ENCODE data around the gene ARID5B. TPM values are rescaled to one million over a fixed set of nuclear protein-coding genes. Genes with fewer than 3 reads are reported as not detected.

ARID5B gene
- polyA plus RNA-seq, 1 donor from 2014 or later = 2.1 TPM

GRCh38 chr10:61921143-61921542, 19.6 kb downstream of the ARID5B start:
- H3K9me2 ChIP-seq (ENCODE audit: insufficient read depth, low read length) = no peaks in the 10 kb centered on the region
- no peaks in the 10 kb centered on the region for H3K79me2 ChIP-seq (replicated peaks; ENCODE audit: insufficient read depth, low read length)
- TF ChIP-seq MXI1 (conservative IDR thresholded peaks at IDR 0.05; ENCODE audit: poor library complexity, severe bottlenecking) (no peak), RAD21 (conservative IDR thresholded peaks at IDR 0.05) (no peak), TAF1 (IDR thresholded peaks at IDR 0.05; ENCODE audit: low read depth) (no peak), POLR2AphosphoS5 (IDR thresholded peaks at IDR 0.05) (no peak), REST (IDR thresholded peaks at IDR 0.05; ENCODE audit: borderline replicate concordance) (no peak), EZH2 (IDR thresholded peaks at IDR 0.05; ENCODE audit: borderline replicate concordance, insufficient read depth, low read length, poor library complexity, severe bottlenecking) (no peak), SMC3 (conservative IDR thresholded peaks at IDR 0.05; ENCODE audit: poor library complexity) (no peak), EP300 (conservative IDR thresholded peaks at IDR 0.05; ENCODE audit: poor library complexity, severe bottlenecking) (no peak)
- TF ChIP-seq, protein P1, sequence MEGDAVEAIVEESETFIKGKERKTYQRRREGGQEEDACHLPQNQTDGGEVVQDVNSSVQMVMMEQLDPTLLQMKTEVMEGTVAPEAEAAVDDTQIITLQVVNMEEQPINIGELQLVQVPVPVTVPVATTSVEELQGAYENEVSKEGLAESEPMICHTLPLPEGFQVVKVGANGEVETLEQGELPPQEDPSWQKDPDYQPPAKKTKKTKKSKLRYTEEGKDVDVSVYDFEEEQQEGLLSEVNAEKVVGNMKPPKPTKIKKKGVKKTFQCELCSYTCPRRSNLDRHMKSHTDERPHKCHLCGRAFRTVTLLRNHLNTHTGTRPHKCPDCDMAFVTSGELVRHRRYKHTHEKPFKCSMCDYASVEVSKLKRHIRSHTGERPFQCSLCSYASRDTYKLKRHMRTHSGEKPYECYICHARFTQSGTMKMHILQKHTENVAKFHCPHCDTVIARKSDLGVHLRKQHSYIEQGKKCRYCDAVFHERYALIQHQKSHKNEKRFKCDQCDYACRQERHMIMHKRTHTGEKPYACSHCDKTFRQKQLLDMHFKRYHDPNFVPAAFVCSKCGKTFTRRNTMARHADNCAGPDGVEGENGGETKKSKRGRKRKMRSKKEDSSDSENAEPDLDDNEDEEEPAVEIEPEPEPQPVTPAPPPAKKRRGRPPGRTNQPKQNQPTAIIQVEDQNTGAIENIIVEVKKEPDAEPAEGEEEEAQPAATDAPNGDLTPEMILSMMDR (IDR thresholded peaks at IDR 0.05; ENCODE audit: poor library complexity, severe bottlenecking) = no peak
- no peaks in the 10 kb centered on the region for H3K36me3 ChIP-seq (ENCODE audit: insufficient read depth, low read length)
- no peak overlapping the region for H2AFZ ChIP-seq (ENCODE audit: low read depth, low read length)
- H3K9me3 ChIP-seq (ENCODE audit: low read length) = no peaks in the 10 kb centered on the region
- no peak overlapping the region for H3K4me2 ChIP-seq (ENCODE audit: low read length)
- H3K27me3 ChIP-seq (ENCODE audit: insufficient read depth, low read depth, low read length) = no peaks in the 10 kb centered on the region
- no peak overlapping the region for H3K27ac ChIP-seq (ENCODE audit: low read length)
- no peaks in the 10 kb centered on the region for H3F3A ChIP-seq (ENCODE audit: insufficient read depth, low read length, poor library complexity, severe bottlenecking)
- no peak overlapping the region for H3K4me3 ChIP-seq (ENCODE audit: low read length)
- H3K9ac ChIP-seq (ENCODE audit: low read length) = no peak overlapping the region
- H4K20me1 ChIP-seq (ENCODE audit: insufficient read depth) = no peaks in the 10 kb centered on the region

DNA sequence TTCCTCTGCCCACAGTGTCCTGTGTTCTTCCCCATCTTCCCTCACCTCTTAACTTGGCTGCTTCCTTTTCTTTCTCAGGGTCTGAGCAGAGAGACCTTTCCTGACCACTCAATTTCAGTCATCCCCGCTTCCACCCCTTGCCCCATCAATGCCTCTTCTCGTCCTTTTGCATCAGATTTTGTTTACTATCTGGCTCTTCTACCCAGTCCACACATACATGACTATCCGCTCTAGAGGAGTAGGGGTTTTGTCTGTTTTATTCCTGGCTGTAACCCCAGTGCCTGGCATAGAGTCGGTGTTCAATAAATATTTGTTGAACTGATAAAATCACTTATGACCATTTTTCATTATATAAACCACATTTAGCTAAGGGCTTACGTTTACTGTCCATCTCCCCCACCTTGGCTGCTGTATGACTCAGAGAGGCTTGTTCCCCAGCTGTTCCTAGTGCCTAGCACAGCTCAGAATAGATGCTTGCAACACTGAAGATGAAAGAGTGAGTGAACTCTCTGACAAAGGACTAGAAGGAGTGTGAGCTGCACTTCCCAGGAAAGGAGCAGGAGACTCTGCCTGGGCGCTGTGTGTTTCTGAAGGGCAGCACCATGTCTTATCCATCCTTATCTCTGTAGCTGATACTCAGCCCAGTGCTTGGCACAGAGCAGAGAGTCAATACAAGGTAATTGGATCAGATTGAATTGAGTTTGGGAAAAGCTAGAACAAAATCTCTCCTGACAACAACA, 21.9 kb downstream of the ARID5B start:
- Histone ChIP-seq H3F3A (ENCODE audit: insufficient read depth, low read length, poor library complexity, severe bottlenecking) (no peaks in the 10 kb centered on the region), H3K27ac (ENCODE audit: low read length) (no peak overlapping the region), H3K9me3 (ENCODE audit: low read length) (no peaks in the 10 kb centered on the region), H4K20me1 (ENCODE audit: insufficient read depth) (no peaks in the 10 kb centered on the region), H3K4me2 (ENCODE audit: low read length) (no peak overlapping the region), H3K79me2 (replicated peaks; ENCODE audit: insufficient read depth, low read length) (no peaks in the 10 kb centered on the region), H3K9me2 (ENCODE audit: insufficient read depth, low read length) (no peaks in the 10 kb centered on the region), H3K9ac (ENCODE audit: low read length) (no peak overlapping the region), H2AFZ (ENCODE audit: low read depth, low read length) (no peak overlapping the region), H3K36me3 (ENCODE audit: insufficient read depth, low read length) (no peaks in the 10 kb centered on the region), H3K4me3 (ENCODE audit: low read length) (no peak overlapping the region), H3K27me3 (ENCODE audit: insufficient read depth, low read depth, low read length) (no peaks in the 10 kb centered on the region)
- TF ChIP-seq REST (IDR thresholded peaks at IDR 0.05; ENCODE audit: borderline replicate concordance) (no peak), EP300 (conservative IDR thresholded peaks at IDR 0.05; ENCODE audit: poor library complexity, severe bottlenecking) (no peak), EZH2 (IDR thresholded peaks at IDR 0.05; ENCODE audit: borderline replicate concordance, insufficient read depth, low read length, poor library complexity, severe bottlenecking) (no peak), TAF1 (IDR thresholded peaks at IDR 0.05; ENCODE audit: low read depth) (no peak), RAD21 (conservative IDR thresholded peaks at IDR 0.05) (no peak), SMC3 (conservative IDR thresholded peaks at IDR 0.05; ENCODE audit: poor library complexity) (no peak)
- TF ChIP-seq, protein P1 (IDR thresholded peaks at IDR 0.05; ENCODE audit: poor library complexity, severe bottlenecking) = no peak

Data from neural cell (in vitro differentiated cells).